Measurements from ENCODE around the gene TLE4. TPM values are rescaled to one million over a fixed set of nuclear protein-coding genes. Genes with fewer than 3 reads are reported as not detected.

Gene TLE4
- total RNA-seq, 1 donor from 2014 or later, result 17.2 TPM

GRCh38 chr9:79619930-79620329 is 48.2 kb downstream of the TLE4 start:
- Histone ChIP-seq H3K27me3 (ENCODE audit: control insufficient read depth, insufficient read depth, low read length) (no peaks in the 10 kb centered on the region), H3K36me3 (ENCODE audit: control insufficient read depth, insufficient read depth, low read length) (no peaks in the 10 kb centered on the region), H3K4me3 (ENCODE audit: low read depth, low read length) (no peak overlapping the region)
- no peak for TF ChIP-seq CTCF (IDR thresholded peaks at IDR 0.05; ENCODE audit: insufficient read depth, low read length, poor library complexity, severe bottlenecking)
- DNase-seq (ENCODE audit: low read depth), result no peak

- no peaks in the 10 kb centered on the region for H3K36me3 ChIP-seq (ENCODE audit: control insufficient read depth, insufficient read depth, low read length)
- DNase-seq (ENCODE audit: low read depth), result no peak
- no peak for TF ChIP-seq CTCF (IDR thresholded peaks at IDR 0.05; ENCODE audit: insufficient read depth, low read length, poor library complexity, severe bottlenecking)
- no peaks in the 10 kb centered on the region for H3K27me3 ChIP-seq (ENCODE audit: control insufficient read depth, insufficient read depth, low read length)
- H3K4me3 ChIP-seq (ENCODE audit: low read depth, low read length), result no peak overlapping the region
Measured at GRCh38 chr9:79621916-79622575, 50.3 kb downstream of the TLE4 start.

- H3K4me3 ChIP-seq (ENCODE audit: low read depth, low read length), result no peak overlapping the region
- TF ChIP-seq CTCF (IDR thresholded peaks at IDR 0.05; ENCODE audit: insufficient read depth, low read length, poor library complexity, severe bottlenecking), result no peak
- no peaks in the 10 kb centered on the region for H3K36me3 ChIP-seq (ENCODE audit: control insufficient read depth, insufficient read depth, low read length)
- DNase-seq (ENCODE audit: low read depth), result no peak
- no peaks in the 10 kb centered on the region for H3K27me3 ChIP-seq (ENCODE audit: control insufficient read depth, insufficient read depth, low read length)
Measured at GRCh38 chr9:79623799-79624721, 52.3 kb downstream of the TLE4 start.

GRCh38 chr9:79629721-79630120 is 58.0 kb downstream of the TLE4 start:
- TF ChIP-seq CTCF (IDR thresholded peaks at IDR 0.05; ENCODE audit: insufficient read depth, low read length, poor library complexity, severe bottlenecking), result no peak
- Histone ChIP-seq H3K4me3 (ENCODE audit: low read depth, low read length) (no peak overlapping the region), H3K27me3 (ENCODE audit: control insufficient read depth, insufficient read depth, low read length) (no peaks in the 10 kb centered on the region), H3K36me3 (ENCODE audit: control insufficient read depth, insufficient read depth, low read length) (no peaks in the 10 kb centered on the region)
- no peak for DNase-seq (ENCODE audit: low read depth)

- DNase-seq (ENCODE audit: low read depth), result no peak
- H3K36me3 ChIP-seq (ENCODE audit: control insufficient read depth, insufficient read depth, low read length), result no peaks in the 10 kb centered on the region
- no peak overlapping the region for H3K4me3 ChIP-seq (ENCODE audit: low read depth, low read length)
- TF ChIP-seq CTCF (IDR thresholded peaks at IDR 0.05; ENCODE audit: insufficient read depth, low read length, poor library complexity, severe bottlenecking), result no peak
- no peaks in the 10 kb centered on the region for H3K27me3 ChIP-seq (ENCODE audit: control insufficient read depth, insufficient read depth, low read length)
Measured at GRCh38 chr9:79630521-79631403, 59.0 kb downstream of the TLE4 start.
